ENCODE data around the gene IL20RB.

DNA sequence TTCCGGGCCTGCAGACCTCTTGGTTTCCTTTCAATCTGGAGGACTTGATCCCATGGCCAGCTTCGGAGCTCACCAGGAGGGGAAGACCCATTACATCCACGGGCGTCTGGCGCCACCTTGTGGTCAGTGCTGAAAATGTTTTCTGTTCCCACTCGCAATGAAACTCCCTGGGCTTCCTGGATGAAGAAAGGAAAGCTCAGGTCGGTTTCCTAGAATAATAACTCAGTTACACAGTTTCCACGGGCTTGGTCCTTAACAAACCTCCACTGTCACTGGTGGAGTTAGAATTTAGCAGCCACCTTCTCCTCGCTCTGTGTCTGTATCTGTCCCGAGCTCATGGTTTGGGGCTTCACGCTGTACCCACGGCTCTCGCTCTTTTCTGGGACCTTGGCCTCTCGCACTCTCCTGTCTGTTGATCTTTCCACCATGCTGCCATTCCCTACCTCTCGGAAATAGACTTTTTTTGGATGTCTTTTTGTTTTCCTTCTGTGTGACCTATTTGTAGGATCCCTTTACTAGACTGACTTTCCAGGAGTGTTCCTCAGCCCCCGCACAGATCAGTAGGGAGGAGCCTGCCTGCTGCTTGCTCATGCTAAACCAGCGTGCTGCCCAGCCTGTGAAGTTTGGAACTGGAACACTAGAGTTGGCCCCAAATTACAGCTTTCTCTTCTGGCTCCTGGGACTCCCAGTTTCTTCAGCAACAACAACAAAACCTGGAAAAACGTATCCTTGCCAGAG lies 56.3 kb downstream of the IL20RB start:
- TF ChIP-seq EZH2phosphoT487 (IDR thresholded peaks at IDR 0.05; ENCODE audit: insufficient read depth, low read depth), result no peak
- TF ChIP-seq EZH2 (IDR thresholded peaks at IDR 0.05; ENCODE audit: insufficient read depth, poor library complexity, severe bottlenecking), result no peak

All from GM23248 (cell line).